ENCODE results near the gene CACNA2D3.

DNA sequence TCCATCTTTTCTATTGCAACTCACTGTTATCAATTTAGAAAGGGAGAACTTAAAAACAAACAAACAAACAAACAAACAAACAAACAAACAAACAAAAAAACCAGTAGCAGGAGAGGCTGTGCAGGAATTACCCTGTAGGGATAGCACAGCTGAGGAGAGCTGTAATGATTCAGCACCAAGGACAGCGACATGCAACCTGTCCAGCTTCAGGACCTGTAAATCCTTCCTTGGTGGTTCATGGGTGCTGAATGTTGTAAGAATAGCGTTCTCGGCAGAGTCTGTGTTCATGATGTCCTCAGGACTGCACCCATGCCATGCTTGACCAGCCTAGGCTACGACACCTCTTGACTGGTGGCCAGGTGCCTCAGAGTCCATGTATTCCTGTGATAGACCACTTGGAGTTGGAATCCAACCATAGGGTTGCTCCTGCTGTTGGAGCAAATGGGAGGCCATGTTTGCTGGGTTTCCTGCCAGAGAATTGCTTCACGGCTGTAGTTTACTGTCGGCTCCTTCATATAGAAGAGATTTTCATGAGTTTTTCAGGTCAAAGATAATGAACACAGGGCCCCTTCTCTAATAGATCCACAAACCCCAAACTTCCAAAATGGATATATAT is 65.9 kb downstream of the CACNA2D3 start:
- TF ChIP-seq, protein P1, sequence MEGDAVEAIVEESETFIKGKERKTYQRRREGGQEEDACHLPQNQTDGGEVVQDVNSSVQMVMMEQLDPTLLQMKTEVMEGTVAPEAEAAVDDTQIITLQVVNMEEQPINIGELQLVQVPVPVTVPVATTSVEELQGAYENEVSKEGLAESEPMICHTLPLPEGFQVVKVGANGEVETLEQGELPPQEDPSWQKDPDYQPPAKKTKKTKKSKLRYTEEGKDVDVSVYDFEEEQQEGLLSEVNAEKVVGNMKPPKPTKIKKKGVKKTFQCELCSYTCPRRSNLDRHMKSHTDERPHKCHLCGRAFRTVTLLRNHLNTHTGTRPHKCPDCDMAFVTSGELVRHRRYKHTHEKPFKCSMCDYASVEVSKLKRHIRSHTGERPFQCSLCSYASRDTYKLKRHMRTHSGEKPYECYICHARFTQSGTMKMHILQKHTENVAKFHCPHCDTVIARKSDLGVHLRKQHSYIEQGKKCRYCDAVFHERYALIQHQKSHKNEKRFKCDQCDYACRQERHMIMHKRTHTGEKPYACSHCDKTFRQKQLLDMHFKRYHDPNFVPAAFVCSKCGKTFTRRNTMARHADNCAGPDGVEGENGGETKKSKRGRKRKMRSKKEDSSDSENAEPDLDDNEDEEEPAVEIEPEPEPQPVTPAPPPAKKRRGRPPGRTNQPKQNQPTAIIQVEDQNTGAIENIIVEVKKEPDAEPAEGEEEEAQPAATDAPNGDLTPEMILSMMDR (conservative IDR thresholded peaks at IDR 0.05; ENCODE audit: low read depth, low read length): no peak
- TF ChIP-seq EZH2phosphoT487 (IDR thresholded peaks at IDR 0.05; ENCODE audit: borderline replicate concordance, low read length) (no peak), EZH2 (IDR thresholded peaks at IDR 0.05; ENCODE audit: low read length, unreplicated experiment) (no peak)
